CD14-positive monocyte (primary cell): ENCODE data around the gene ZNF831. TPM values are rescaled to one million over a fixed set of nuclear protein-coding genes. Genes with fewer than 3 reads are reported as not detected.

ENCODE experiments used
- DNase-seq, 3 donors: peaks; one replicate each; pipeline ENCODE4 v3.0.0-alpha.2; 2011 to 2022
- H2AFZ ChIP-seq: 2 replicates; pipeline ENCODE4 v1.6.0; 2012; ENCODE audit warnings: mild to moderate bottlenecking, low read depth, low read length, inconsistent platforms; ENCODE audit not compliant: insufficient read depth, poor library complexity, severe bottlenecking
- H3K27ac ChIP-seq, 2 donors: 1 replicate in 1 of 2; 2 replicates in 1 of 2; pipeline ENCODE4 v1.5.1; 2012 to 2013; ENCODE audit warnings: low read length in 2 of 2, control low read depth in 1 of 2, inconsistent platforms in 1 of 2, low read depth in 1 of 2, mild to moderate bottlenecking in 1 of 2
- H3K27me3 ChIP-seq, 2 donors: one replicate each; pipeline versions ENCODE4 v1.6.0 to v1.6.1; 2011 to 2013; ENCODE audit warnings: low read length in 2 of 2; ENCODE audit not compliant: control insufficient read depth in 2 of 2, insufficient read depth in 2 of 2
- H3K36me3 ChIP-seq, 2 donors: replicated peaks in 1 of 2; 1 replicate in 1 of 2; 2 replicates in 1 of 2; pipeline versions ENCODE4 v1.5.1 to v1.6.1; 2012 to 2013; ENCODE audit warnings: low read length in 2 of 2, control low read depth in 1 of 2, inconsistent platforms in 1 of 2, mild to moderate bottlenecking in 1 of 2; ENCODE audit not compliant: insufficient read depth in 2 of 2, control insufficient read depth in 1 of 2
- H3K4me1 ChIP-seq, 2 donors: 1 replicate in 1 of 2; 2 replicates in 1 of 2; pipeline versions ENCODE4 v1.5.1 to v1.6.1; 2012 to 2013; ENCODE audit warnings: low read length in 2 of 2, control low read depth in 1 of 2, inconsistent platforms in 1 of 2, mild to moderate bottlenecking in 1 of 2, moderate library complexity in 1 of 2; ENCODE audit not compliant: insufficient read depth in 2 of 2, control insufficient read depth in 1 of 2
- H3K4me2 ChIP-seq: replicated peaks from 2 replicates; pipeline ENCODE3; 2012; ENCODE audit warnings: low read length, moderate library complexity, mild to moderate bottlenecking; ENCODE audit not compliant: poor library complexity, severe bottlenecking; ENCODE audit errors: extremely low read depth
- H3K4me3 ChIP-seq, 3 experiments: fragments of 200-600 bp in 1 of 3; sonication (generic) in 1 of 3; replicated peaks in 1 of 3; 1 replicate in 2 of 3; 2 replicates in 1 of 3; pipeline ENCODE4 v1.5.1; 2011 to 2013; ENCODE audit warnings: low read length in 3 of 3, mild to moderate bottlenecking in 3 of 3, control low read depth in 2 of 3, low read depth in 2 of 3, inconsistent platforms in 1 of 3, moderate library complexity in 1 of 3
- H3K79me2 ChIP-seq: 2 replicates; pipeline ENCODE4 v1.6.0; 2012; ENCODE audit warnings: mild to moderate bottlenecking, control low read depth, inconsistent platforms, low read length, moderate library complexity; ENCODE audit not compliant: insufficient read depth
- H3K9ac ChIP-seq: 2 replicates; pipeline ENCODE4 v1.6.0; 2017; ENCODE audit warnings: low read length, mild to moderate bottlenecking; ENCODE audit not compliant: insufficient read depth, poor library complexity, severe bottlenecking
- H3K9me3 ChIP-seq, 2 donors: replicated peaks in 1 of 2; 1 replicate in 1 of 2; 2 replicates in 1 of 2; pipeline versions ENCODE4 v1.5.1 to v1.6.1; 2012 to 2013; ENCODE audit warnings: low read length in 2 of 2, control low read depth in 1 of 2; ENCODE audit not compliant: control insufficient read depth in 1 of 2, insufficient read depth in 1 of 2
- H4K20me1 ChIP-seq: 2 replicates; pipeline ENCODE4 v1.6.0; 2012; ENCODE audit warnings: mild to moderate bottlenecking, low read length, control low read depth, moderate library complexity; ENCODE audit not compliant: insufficient read depth
- H3K27ac Mint-ChIP-seq, 7 donors: one replicate each; pipeline ENCODE4 v1.8.0; 2020; ENCODE audit warnings: mild to moderate bottlenecking in 7 of 7, mixed read lengths in 7 of 7, moderate library complexity in 6 of 7, inconsistent platforms in 2 of 7
- H3K27me3 Mint-ChIP-seq, 3 donors: one replicate each; pipeline ENCODE4 v1.8.0; 2021 to 2022; ENCODE audit warnings: low read depth in 3 of 3, mild to moderate bottlenecking in 3 of 3, mixed read lengths in 3 of 3, moderate library complexity in 3 of 3, inconsistent platforms in 1 of 3
- H3K36me3 Mint-ChIP-seq, 2 donors: one replicate each; pipeline ENCODE4 v1.8.0; 2020; ENCODE audit warnings: mixed read lengths in 2 of 2, inconsistent platforms in 1 of 2, mild to moderate bottlenecking in 1 of 2
- H3K4me1 Mint-ChIP-seq: one replicate; pipeline ENCODE4 v1.8.0; 2020; ENCODE audit warnings: mild to moderate bottlenecking, mixed read lengths
- H3K4me3 Mint-ChIP-seq, 2 donors: one replicate each; pipeline ENCODE4 v1.8.0; 2020; ENCODE audit warnings: mild to moderate bottlenecking in 2 of 2, mixed read lengths in 2 of 2, moderate library complexity in 1 of 2
- H3K9me3 Mint-ChIP-seq, 7 donors: one replicate each; pipeline ENCODE4 v1.8.0; 2020 to 2022; ENCODE audit warnings: mixed read lengths in 7 of 7, mild to moderate bottlenecking in 6 of 7, moderate library complexity in 6 of 7, inconsistent platforms in 2 of 7
- WGBS: methylation state at CpG from one replicate; pipeline ENCODE4 v1.1.5; 2013; ENCODE audit warnings: missing lambda C conversion rate; ENCODE audit not compliant: insufficient coverage; 5-methylcytosine and 5-hydroxymethylcytosine counted together
- intact Hi-C, 2 donors: fragments of 100-400 bp; cut with micrococcal nuclease; formaldehyde crosslinking; loops; one replicate each; pipeline versions ENCODE4 v1.15.0 to v1.15.1; 2023
- polyA plus RNA-seq, 3 donors: library from polyadenylated mRNA; depleted of rRNA in 1 of 3; unstranded in 2 of 3; stranded (reverse) in 1 of 3; fragments of 300-500 nt in 2 of 3; fragments of >200 nt in 1 of 3; fragmentation: Illumina TruSeq in 2 of 3; gene quantifications; 1 replicate in 2 of 3; 2 replicates in 1 of 3; pipeline ENCODE4 v1.2.3, GENCODE V29; 2012 to 2021
- TF ChIP-seq, protein P1 (sequence below): fragments of 200-600 bp; IDR thresholded peaks from one replicate; pipeline ENCODE4 v1.8.0; 2022; ENCODE audit warnings: antibody characterized with exemption, mild to moderate bottlenecking

ZNF831 gene
- polyA plus RNA-seq, 3 donors = 0.03 to 0.09 TPM; not detected in 1

DNA sequence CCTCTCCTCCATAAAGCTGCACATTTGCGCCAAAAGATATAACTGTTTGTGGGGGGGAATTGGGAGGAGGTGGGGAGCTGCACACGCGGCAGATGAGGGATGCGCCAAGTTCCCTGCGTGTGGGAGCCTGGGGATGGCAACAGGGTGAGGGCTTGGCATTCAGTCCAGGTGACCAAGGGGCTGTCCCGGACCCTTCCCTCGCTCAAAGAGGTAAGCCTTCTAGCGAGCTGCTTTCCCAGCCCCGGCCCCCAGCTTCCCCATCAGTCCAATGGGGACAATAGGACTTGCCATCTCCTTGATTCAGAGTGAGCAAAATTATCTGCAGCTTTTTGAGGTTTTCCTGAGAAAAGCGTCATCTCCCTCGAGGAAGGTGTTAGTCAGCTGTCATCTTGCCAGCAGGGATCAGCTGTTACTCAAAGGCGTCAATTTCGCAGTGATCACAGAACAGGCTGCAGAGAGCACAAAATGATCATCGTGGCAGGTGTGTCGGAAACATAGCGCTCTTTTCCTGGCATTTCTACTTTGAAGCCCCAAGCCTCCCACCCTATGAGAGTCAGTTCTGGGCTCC, 21.3 kb downstream of the ZNF831 start:
- no peak overlapping the region for H3K27ac ChIP-seq
- TF ChIP-seq, protein P1, sequence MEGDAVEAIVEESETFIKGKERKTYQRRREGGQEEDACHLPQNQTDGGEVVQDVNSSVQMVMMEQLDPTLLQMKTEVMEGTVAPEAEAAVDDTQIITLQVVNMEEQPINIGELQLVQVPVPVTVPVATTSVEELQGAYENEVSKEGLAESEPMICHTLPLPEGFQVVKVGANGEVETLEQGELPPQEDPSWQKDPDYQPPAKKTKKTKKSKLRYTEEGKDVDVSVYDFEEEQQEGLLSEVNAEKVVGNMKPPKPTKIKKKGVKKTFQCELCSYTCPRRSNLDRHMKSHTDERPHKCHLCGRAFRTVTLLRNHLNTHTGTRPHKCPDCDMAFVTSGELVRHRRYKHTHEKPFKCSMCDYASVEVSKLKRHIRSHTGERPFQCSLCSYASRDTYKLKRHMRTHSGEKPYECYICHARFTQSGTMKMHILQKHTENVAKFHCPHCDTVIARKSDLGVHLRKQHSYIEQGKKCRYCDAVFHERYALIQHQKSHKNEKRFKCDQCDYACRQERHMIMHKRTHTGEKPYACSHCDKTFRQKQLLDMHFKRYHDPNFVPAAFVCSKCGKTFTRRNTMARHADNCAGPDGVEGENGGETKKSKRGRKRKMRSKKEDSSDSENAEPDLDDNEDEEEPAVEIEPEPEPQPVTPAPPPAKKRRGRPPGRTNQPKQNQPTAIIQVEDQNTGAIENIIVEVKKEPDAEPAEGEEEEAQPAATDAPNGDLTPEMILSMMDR = no peak
- no peaks in the 10 kb centered on the region for H3K79me2 ChIP-seq
- DNase-seq = no peak
- 77% methylated on average over 15 of the region's 16 CpGs for WGBS
- H3K4me3 Mint-ChIP-seq = no peak overlapping the region
- intact Hi-C loops = no loop called here
- H3K4me1 Mint-ChIP-seq = no peaks in the 10 kb centered on the region
- H3K9ac ChIP-seq = no peak overlapping the region
- no peaks in the 10 kb centered on the region for H3K4me1 ChIP-seq
- no peak overlapping the region for H3K4me2 ChIP-seq
- no peaks in the 10 kb centered on the region for H3K27me3 ChIP-seq
- H3K27me3 Mint-ChIP-seq = peaks cover 2 to 5% (median 4%) of the 10 kb centered on the region in 3 donors
- H3K36me3 ChIP-seq = no peaks in the 10 kb centered on the region
- H2AFZ ChIP-seq = no peak overlapping the region
- H3K9me3 Mint-ChIP-seq = peaks cover 0 to 5% (median 3%) of the 10 kb centered on the region in 7 donors
- no peak overlapping the region for H3K27ac Mint-ChIP-seq
- H3K4me3 ChIP-seq = no peak overlapping the region
- H3K9me3 ChIP-seq = no peaks in the 10 kb centered on the region
- H3K36me3 Mint-ChIP-seq = no peaks in the 10 kb centered on the region
- H4K20me1 ChIP-seq = no peaks in the 10 kb centered on the region

DNA sequence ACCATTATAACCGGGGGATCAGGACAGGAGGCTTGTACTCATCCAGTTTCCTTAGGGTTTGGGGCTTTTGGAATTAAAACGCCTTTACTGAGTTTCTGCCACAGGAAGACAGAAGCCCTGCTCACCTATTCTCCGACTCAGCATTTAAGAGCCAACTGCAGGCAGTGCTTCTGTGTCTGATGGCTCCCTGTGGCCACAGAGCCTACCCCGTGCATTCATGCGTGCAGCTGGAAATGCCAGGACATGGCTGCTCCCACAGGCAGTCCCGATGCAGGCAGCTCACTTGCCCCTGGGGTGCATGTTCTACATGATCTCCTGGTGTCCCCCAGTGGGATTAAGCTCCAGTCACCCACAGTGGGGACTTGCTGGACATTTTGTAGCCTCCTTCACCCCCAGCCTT, 22.2 kb downstream of the ZNF831 start:
- Histone ChIP-seq H3K79me2 (no peaks in the 10 kb centered on the region), H3K27me3 (no peaks in the 10 kb centered on the region), H4K20me1 (no peaks in the 10 kb centered on the region), H3K4me3 (no peak overlapping the region), H3K9me3 (no peaks in the 10 kb centered on the region), H3K36me3 (no peaks in the 10 kb centered on the region), H3K4me2 (no peak overlapping the region), H3K9ac (no peak overlapping the region), H3K27ac (no peak overlapping the region), H3K4me1 (no peaks in the 10 kb centered on the region), H2AFZ (no peak overlapping the region)
- 93% methylated on average over 5 of the region's 6 CpGs for WGBS
- TF ChIP-seq, protein P1 = no peak
- no peak for DNase-seq
- H3K4me3 Mint-ChIP-seq = no peak overlapping the region
- peaks cover 2 to 5% (median 2%) of the 10 kb centered on the region in 3 donors for H3K27me3 Mint-ChIP-seq
- intact Hi-C loops = no loop called here
- H3K4me1 Mint-ChIP-seq = no peaks in the 10 kb centered on the region
- H3K9me3 Mint-ChIP-seq = peaks cover 0 to 5% (median 3%) of the 10 kb centered on the region in 7 donors
- no peaks in the 10 kb centered on the region for H3K36me3 Mint-ChIP-seq
- no peak overlapping the region for H3K27ac Mint-ChIP-seq
